GM19463 (cell line): ENCODE data around the gene RAB11FIP5.
"Not testable (repeated sequence)": the region's sequence is repeated elsewhere in the genome, so short reads cannot be mapped to it uniquely, and the experiment has no call there.

Source experiments
- ATAC-seq: cut with Tn5 transposase; IDR thresholded peaks from one replicate; pipeline ENCODE4 v1.9.1; 2021; ENCODE audit warnings: mild to moderate bottlenecking, moderate library complexity; ENCODE audit not compliant: unreplicated experiment

The RAB11FIP5 gene

GRCh38 chr2:73111073-73112025, 1.4 kb downstream of the RAB11FIP5 start:
- ATAC-seq: no peak

GRCh38 chr2:73110168-73111072, 2.3 kb downstream of the RAB11FIP5 start:
- no peak for ATAC-seq

GRCh38 chr2:73109431-73110167, 3.1 kb downstream of the RAB11FIP5 start:
- no peak for ATAC-seq

DNA sequence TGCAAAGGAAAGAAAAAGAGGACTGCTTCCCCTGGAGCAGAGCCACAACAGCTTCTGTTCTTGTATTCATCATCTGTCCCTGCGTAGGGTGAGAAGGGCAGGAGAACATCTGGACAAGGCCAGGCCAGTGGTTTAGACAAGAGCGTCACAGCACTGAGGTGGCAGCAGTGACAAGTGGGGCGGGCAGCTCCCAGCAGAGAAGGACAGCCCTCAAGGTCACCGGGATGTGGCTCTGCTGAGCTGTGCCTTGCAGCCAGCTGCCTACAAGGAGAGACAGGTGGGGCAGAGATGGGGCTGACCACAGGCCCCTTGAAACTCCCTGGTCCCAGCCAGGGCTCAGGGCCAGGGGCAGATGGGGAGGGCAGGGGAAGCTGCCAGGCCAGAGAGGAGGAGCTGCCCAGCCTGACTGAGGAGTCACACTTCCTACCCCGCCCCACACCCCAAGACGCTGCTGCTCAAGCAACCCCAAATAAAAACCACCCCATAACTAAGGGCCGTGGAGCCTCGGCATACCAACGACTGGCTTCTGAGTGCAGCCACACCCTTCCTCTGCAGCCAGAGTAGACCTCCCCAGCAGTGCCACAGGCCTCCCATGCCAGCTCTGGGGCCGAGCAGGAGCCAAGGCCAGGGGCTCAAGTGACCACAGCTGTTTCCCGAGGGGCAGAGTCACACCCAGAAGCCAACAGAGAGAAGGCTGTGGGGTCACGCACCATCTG, 5.4 kb downstream of the RAB11FIP5 start:
- ATAC-seq: no peak

DNA sequence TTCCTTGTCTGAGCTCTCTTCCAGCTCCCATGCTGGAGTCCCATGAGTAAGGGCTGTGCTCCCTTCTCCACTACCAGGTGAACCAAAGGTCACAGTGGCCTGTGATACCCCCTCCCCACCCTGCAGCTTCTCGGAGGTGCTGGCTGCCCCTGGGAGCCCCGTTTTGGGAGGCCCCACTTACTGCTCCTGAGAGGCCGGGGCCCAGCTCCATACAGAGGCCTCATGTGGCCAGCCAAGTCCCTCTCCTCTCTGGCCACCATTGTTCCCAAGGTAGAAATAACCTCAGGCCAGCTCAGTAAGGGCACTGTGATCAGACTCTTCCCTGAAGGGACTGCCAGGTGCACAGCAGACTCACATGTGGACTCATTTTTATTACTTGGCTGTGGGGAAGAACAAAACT, 6.0 kb downstream of the RAB11FIP5 start:
- no peak for ATAC-seq

GRCh38 chr2:73105511-73105971, 7.2 kb downstream of the RAB11FIP5 start:
- no peak for ATAC-seq

- no peak for ATAC-seq
Measured at GRCh38 chr2:73104933-73105332, 7.8 kb downstream of the RAB11FIP5 start.

DNA sequence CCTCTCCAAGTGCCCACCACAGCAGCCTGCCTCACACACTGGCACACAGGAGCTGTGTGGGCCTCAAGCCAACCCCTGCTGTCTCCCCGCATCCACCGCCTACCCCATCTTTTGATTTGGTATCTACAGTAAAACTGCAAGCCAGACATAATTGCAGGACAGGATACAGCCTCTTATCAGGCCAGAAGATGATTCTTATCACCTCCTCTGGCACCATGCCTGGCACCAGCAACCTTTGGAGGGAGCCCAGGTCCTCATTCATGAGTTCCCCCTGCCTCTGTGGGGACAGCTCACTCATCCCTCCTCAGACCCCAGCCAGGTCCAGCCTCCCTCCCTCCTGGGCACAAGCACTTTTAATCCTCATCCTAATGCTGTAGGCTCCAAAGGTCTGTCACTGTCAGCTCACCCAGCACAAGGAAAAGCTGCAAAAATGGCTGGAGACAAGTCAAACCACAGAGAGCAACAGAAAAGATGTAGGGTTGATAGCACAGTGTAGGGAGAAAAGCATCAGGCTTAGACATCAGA, 9.7 kb downstream of the RAB11FIP5 start:
- ATAC-seq: no peak

GRCh38 chr2:73101626-73102256, 11.0 kb downstream of the RAB11FIP5 start:
- no peak for ATAC-seq

DNA sequence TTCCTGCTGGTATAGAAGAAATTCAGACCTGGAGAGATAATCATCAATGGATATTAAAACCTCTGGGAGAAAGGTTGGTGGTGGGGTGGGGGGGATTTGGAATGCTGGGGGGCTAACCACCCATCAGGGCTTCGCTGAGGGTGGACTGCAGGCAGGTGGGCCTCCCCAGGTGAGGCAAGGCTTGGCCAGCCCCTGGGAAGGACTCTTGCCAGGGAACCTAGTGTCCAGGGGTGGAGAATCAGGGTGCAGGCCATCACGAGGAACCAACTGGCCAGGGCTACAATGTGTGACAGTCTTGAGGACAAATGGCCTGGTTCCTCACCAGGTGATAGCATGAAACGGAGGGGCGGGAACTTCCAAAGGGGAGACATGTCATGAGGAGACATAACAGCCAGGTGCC, 11.8 kb downstream of the RAB11FIP5 start:
- ATAC-seq: no peak

- ATAC-seq: no peak
Measured at GRCh38 chr2:73099486-73099885, 13.3 kb downstream of the RAB11FIP5 start.

DNA sequence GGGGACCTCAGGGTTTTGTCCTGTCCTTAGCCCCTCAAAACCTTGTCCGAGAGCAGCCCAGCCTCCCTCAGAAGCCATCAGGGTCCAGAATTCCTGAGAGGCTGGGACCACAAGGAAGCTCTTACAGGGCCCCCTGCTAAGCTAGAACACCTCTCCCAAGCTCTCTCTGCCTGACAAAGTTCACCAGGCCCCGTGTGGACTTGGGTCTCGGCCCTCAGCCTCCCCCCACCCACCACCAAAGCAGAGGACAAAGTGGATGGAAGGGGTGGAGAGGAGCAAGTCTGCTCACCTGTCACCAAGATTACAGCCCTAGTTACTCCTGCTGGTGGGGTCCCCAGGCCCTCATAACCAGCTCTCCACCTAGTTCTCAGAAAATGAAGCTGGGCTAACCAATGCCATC, 16.8 kb downstream of the RAB11FIP5 start:
- no peak for ATAC-seq

DNA sequence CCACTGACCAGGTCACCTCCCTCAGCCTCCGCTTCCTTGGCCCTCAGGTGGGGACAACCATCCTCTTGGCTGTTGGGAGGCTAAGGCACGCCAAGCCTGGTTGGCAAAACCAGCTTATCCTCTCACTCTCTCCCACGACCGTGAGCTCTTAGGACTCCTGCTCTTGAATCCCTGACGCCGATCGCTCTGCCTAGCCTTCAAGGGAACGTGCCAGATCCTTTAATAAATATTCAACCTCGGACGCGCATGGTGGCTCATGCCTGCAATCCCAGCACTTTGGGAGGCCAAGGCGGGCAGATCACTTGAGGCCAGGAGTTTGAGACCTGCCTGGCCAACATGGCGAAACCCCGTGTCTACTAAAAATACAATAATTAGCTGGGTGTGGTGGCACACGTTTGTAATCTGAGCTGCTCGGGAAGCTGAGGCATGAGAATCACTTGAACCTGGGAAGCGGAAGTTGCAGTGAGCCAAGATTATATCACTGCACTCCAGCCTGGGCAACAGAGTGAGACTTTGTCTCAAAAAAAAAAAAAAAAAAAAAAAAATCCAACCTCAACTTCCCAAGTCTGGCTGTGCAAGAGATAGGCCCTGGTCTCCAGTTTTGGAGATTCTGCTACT, 19.0 kb downstream of the RAB11FIP5 start:
- ATAC-seq: not testable (repeated sequence)

DNA sequence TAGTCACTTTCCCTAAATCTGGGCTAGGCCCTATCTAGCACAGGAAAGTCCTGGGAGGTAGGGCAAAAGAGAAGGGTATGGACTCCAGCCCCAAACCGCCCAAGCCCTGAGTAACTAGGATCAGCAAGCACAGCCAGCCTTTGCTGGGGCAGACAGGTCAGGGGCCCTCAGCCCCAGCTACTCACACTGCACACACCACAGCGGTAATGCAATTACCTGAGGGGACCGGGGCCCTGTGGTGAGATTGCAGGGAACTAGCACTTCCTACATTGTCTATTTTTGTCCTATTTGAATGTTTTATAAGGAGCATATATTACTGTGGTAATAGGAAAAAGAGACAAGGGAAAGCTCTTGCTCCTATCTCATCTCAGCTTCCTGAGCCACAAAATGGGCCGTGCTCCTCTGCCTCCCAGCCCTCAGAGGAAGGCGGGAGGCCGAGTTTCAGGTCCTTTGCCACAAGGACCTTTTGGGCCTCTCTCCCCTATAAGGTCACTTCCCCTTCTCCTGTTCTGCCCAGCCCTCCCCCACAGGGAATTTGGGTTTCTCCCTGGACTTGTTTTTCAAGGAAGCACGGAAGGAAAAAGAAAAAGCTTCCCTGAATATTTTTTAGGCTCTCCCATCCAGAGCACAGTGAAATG, 20.5 kb downstream of the RAB11FIP5 start:
- no peak for ATAC-seq

DNA sequence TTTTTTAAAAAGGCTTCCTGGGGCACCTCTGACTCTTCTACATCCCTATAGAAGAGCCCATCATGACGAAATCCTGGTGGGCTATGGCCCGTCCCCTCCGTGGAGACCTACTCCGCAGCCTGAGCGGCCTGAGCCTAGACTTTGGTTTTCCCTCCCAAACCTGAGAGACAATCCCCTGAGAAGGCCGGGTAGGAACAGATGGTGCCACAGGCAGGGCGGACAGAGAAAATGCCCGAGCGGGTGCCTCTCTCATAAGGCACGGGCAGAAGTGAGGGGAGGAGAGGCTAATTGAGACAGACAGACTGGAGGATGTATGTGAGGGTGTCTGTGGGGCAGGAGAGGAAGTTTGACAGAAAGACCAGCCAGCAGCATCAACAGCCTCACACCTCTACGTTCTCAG, 21.1 kb downstream of the RAB11FIP5 start:
- no peak for ATAC-seq

DNA sequence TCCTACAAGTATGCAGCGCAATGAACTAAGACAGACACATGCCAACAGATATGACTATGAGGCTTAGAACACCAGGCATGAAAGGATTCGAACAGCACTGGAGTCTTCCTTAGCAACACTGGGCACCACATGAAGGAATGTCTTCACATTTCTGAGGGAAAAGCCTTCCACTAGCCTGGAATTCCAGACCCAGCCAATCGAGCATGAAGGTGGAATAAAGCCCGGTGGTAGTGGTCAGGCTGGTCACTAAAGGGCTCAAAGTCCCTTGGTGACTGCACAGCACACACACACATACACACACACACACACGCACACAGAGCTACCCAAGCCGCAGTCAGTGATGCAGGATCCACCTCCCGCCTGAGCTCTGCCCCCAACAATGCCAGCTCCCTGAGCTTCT, 21.6 kb downstream of the RAB11FIP5 start:
- ATAC-seq: no peak

DNA sequence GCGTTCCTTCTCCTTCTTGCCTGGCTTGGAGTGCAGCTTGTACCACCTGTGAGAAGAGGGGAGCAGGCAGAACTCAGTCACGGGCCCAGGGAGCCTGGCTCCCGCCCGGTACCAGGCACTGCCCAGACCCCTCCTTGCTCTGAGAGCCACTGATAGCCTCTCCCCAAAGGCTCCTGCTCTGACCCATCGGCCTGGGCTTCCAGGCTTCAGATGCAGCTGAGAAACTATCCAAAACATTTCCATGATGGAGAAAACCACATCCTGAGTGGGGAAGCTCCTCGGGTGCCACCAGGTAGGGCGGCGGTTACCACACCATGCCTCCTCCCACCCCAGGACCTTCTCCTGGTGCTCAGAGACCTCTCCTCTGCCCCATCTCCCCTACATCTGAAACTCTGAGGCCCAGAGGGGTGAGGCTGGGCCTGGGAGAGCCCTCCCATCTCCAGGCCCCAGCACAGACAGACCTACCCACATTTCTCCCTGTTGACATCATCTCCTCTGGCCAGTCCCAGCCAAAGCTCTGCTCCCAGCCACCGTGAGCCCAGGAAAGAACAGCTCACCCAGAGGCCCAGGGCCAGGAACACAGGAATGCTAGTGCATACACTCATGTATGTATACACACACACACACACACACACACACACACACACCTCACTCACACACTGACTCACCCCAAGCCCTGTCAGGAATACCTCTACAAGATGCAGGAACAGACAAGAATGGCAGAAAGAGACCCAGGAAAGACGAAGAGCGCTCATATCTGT, 23.3 kb downstream of the RAB11FIP5 start:
- no peak for ATAC-seq

GRCh38 chr2:73088703-73089102, 24.0 kb downstream of the RAB11FIP5 start:
- no peak for ATAC-seq
